Coronary artery (tissue), 2 donors: ENCODE data around the gene SLC6A9.
A peak's percentile ranks its signal among the peaks of the same experiment; 100 is the strongest.

Experiments used
- DNase-seq: peaks from one replicate; pipeline ENCODE4 v3.0.0-alpha.2; 2017; ENCODE audit warnings: low spot score
- H3K27ac ChIP-seq, 2 donors: fragments of 200-600 bp; sonication (generic); one replicate each; pipeline ENCODE4 v1.5.1; 2016 to 2019
- H3K4me3 ChIP-seq: fragments of 200-600 bp; sonication (generic); 2 replicates; pipeline ENCODE4 v1.5.1; 2016; ENCODE audit warnings: mild to moderate bottlenecking, moderate library complexity
- CTCF ChIP-seq: fragments of 200-600 bp; sonication (generic); IDR thresholded peaks from one replicate; pipeline ENCODE4 v1.5.1; 2019; ENCODE audit warnings: antibody characterized with exemption

Gene SLC6A9

GRCh38 chr1:43976045-43976444 lies 55.2 kb downstream of the SLC6A9 start:
- Histone ChIP-seq H3K27ac (peak overlapping the region in 1 of 2 donors; percentile 84), H3K4me3 (peak overlapping the region; percentile 95)
- TF ChIP-seq CTCF = no peak
- no peak for DNase-seq

- H3K27ac ChIP-seq = peak overlapping the region; percentile 84 to 94
- peak; percentile 85 for DNase-seq
- H3K4me3 ChIP-seq = peak overlapping the region; percentile 95
- TF ChIP-seq CTCF = no peak
Observed at GRCh38 chr1:43975249-43975961, 55.9 kb downstream of the SLC6A9 start.

GRCh38 chr1:43974443-43975248 lies 56.6 kb downstream of the SLC6A9 start, which contains the start of gene ATP6V0B:
ATP6V0B (plus strand) TSS chr1:43974960; CDS start chr1:43975041, 81 bp downstream.
- no peak for TF ChIP-seq CTCF
- Histone ChIP-seq H3K27ac (peak within 1 kb of the TSS; percentile 84 to 94), H3K4me3 (peak within 1 kb of the TSS; percentile 95)
- peak; percentile 96 for DNase-seq

- Histone ChIP-seq H3K27ac (peak overlapping the region; percentile 84 to 94), H3K4me3 (peak overlapping the region; percentile 95)
- no peak for DNase-seq
- no peak for TF ChIP-seq CTCF
Observed at GRCh38 chr1:43973981-43974442, 57.2 kb downstream of the SLC6A9 start.

- Histone ChIP-seq H3K27ac (no peak overlapping the region), H3K4me3 (no peak overlapping the region)
- no peak for TF ChIP-seq CTCF
- no peak for DNase-seq
Observed at GRCh38 chr1:43971336-43971980, 59.8 kb downstream of the SLC6A9 start.

GRCh38 chr1:43970911-43971310 lies 60.4 kb downstream of the SLC6A9 start:
- no peak for DNase-seq
- TF ChIP-seq CTCF = no peak
- Histone ChIP-seq H3K4me3 (peak overlapping the region; percentile 87), H3K27ac (no peak overlapping the region)
